ENCODE measurements around the gene EPHA6.

GRCh38 chr3:97347780-97348179 is 533.4 kb downstream of the EPHA6 start:
- no peak for TF ChIP-seq EZH2 (IDR thresholded peaks at IDR 0.05; ENCODE audit: insufficient read depth, poor library complexity, severe bottlenecking)
- no peak for TF ChIP-seq EZH2phosphoT487 (IDR thresholded peaks at IDR 0.05; ENCODE audit: insufficient read depth, low read depth)

Measured in GM23248 (cell line).